Uterus (tissue), 2 donors: ENCODE data around the gene DCTN5.

Experiments used
- POLR2A ChIP-seq, 2 donors: fragments of 450-650 bp; IDR thresholded peaks; one replicate each; pipeline ENCODE4 v1.6.1; 2016; ENCODE audit warnings: antibody characterized with exemption in 2 of 2, mild to moderate bottlenecking in 1 of 2, moderate library complexity in 1 of 2
- TF ChIP-seq, protein P1 (sequence below), 4 experiments: fragments of 200-600 bp in 2 of 4; fragments of 450-650 bp in 2 of 4; sonication (generic) in 2 of 4; IDR thresholded peaks; one replicate each; pipeline ENCODE4 v1.5.1; 2016 to 2019; ENCODE audit warnings: antibody characterized with exemption in 4 of 4, mild to moderate bottlenecking in 2 of 4, moderate library complexity in 1 of 4

DNA sequence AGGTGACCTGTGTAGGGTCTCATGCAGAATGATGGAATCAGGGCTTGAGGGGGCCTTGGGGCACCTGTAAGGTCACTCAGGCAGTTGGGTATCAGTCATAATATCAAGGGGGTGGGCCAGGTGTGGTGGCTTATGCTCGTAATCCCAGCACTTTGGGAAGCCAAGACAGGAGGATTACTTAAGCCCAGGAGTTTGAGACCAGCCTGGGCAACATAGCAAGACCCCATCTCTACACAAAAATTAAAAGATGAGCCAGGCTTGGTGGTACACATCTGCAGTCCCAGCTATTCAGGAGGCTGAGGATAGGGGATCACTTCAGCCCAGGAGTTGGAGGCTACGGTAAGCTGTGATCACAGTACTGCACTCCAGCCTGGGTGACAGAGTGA, 64.2 kb downstream of the DCTN5 start:
- no peak for TF ChIP-seq POLR2A (IDR thresholded peaks at IDR 0.05)
- TF ChIP-seq, protein P1, sequence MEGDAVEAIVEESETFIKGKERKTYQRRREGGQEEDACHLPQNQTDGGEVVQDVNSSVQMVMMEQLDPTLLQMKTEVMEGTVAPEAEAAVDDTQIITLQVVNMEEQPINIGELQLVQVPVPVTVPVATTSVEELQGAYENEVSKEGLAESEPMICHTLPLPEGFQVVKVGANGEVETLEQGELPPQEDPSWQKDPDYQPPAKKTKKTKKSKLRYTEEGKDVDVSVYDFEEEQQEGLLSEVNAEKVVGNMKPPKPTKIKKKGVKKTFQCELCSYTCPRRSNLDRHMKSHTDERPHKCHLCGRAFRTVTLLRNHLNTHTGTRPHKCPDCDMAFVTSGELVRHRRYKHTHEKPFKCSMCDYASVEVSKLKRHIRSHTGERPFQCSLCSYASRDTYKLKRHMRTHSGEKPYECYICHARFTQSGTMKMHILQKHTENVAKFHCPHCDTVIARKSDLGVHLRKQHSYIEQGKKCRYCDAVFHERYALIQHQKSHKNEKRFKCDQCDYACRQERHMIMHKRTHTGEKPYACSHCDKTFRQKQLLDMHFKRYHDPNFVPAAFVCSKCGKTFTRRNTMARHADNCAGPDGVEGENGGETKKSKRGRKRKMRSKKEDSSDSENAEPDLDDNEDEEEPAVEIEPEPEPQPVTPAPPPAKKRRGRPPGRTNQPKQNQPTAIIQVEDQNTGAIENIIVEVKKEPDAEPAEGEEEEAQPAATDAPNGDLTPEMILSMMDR (IDR thresholded peaks at IDR 0.05): no peak
